Mesenteric fat pad (tissue), 1 donor: Measurements from ENCODE around the gene DRC3. TPM values are rescaled to one million over a fixed set of nuclear protein-coding genes. Genes with fewer than 3 reads are reported as not detected.
"Not testable (repeated sequence)": the region's sequence is repeated elsewhere in the genome, so short reads cannot be mapped to it uniquely, and the experiment has no call there.

Experiments
- DNase-seq: peaks from one replicate; pipeline ENCODE4 v3.0.0-alpha.2; 2020; ENCODE audit warnings: low spot score
- total RNA-seq: library from RNA; stranded (reverse); fragmentation: NEBNext Ultra II Directional; extraction: Animal tissue kit (Norgen Biotek cat#: 25700); gene quantifications from one replicate; pipeline ENCODE4 v1.2.1, GENCODE V29; 2021
- donor health status: DM: yes; HTN: yes; CAD: no.

Gene DRC3
- total RNA-seq, 1 donor from 2014 or later: 0.32 TPM

- no peak for DNase-seq
Measured at GRCh38 chr17:17940441-17940911, 32.2 kb upstream of the DRC3 start.

DNA sequence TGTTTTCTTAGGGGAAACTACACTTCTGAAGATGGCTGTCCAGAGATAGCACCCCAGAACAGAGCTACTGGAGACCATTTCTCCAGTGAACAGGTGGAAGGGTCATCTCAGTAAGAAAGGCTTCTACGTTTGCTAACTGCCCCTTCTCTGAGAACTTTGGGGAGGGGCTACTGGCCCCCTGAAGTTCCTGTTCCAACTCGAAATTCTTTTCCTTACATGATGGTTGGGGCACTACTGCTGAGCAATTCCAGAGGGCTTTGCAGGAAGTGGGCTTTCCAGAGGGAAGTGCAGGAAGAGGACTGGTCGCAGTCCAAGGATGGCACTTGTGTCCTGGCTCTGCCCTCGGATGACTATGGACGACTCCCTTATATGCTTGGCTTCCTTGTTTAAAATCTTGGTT lies 31.6 kb upstream of the DRC3 start:
- no peak for DNase-seq

DNA sequence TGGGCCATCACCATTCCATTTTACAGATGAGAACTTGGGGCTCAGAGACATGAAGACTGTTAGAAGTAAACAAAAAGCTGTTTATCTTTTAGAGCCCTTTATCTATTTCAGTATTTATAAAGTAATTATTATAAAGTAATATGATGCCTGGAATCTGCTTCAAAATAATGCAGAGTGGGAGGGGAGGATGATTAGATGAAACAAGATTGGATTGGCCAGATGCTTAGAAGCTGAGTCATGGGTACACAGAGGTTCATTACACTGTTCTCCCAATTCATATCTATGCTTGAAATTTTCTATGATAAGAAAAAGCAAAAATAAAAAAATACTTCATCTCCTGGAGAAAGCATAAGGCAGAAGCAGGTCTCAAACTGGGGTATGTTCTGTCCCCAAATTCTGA lies 29.8 kb upstream of the DRC3 start:
- no peak for DNase-seq

DNA sequence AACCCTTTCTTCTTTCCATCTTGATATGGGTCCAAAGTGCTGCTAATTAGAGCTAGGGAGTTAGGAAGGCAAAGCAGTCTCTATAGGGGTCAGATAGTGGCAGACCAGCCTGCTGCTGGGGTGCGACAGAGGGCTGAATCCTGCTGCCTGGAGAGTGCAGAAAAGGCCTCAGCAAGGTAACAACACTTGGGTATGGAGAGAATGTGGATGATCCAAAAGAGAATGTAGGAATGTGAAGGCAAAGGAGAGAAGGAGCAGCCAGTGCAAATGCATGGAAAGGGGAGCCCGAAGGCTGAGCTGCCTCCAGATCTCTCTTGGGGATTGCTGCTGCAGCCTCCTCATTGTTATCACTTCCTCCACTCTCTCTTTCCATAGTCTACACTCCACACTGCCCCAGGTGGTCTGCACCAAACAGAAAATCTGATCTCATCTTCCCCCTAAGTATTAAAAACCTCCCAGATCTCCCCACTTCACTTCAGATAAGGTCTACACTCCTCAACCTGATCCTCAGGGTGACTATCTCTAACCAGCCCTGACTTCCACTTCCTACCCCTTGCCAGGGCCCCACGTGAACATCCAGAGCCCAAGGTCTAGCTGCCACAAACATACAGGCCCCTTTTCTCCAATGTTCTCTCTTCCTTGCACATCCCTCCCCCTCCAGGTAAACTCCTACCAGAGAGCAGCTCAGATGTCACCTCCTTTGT lies 29.2 kb upstream of the DRC3 start:
- no peak for DNase-seq

GRCh38 chr17:17944242-17944641 lies 28.4 kb upstream of the DRC3 start:
- DNase-seq: no peak

GRCh38 chr17:17944743-17945142 lies 27.9 kb upstream of the DRC3 start:
- no peak for DNase-seq

DNA sequence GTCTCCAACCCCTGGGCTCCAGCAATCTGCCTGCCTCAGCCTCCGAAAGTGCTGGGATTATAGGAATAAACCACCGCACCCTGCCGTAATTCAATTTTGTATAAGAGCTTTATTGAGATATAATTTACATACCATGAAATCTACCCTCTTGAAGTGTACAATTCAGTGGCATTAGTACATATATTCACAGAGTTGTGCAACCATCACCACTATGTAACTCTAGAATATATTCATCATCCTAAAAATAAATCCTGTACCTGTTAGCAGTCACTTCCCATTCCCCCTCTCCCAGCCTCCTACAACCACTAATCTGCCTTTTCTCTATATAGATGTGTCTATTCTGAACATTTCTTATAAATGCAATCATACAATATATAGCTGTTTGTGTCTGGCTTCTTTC lies 26.6 kb upstream of the DRC3 start:
- DNase-seq: no peak

- no peak for DNase-seq
Measured at GRCh38 chr17:17947309-17947708, 25.4 kb upstream of the DRC3 start.

DNA sequence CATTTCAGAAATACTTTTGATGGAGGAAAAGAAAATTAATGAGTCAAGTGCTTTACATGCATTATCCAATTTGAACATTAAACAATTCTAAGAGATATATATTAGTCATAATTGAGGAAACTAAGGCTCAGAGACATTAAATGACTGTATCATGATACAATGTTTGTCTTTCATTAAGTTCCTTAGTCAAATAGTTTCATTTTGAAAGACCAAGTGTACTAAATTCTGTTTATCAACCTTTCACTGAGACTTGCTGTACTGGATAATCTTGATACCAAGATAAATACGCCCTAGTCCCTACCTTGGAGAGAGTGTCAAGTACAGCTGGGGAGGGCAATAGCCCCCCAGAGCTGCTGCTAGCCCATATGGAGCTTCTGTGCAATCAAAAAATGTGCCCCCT lies 24.7 kb upstream of the DRC3 start:
- DNase-seq: no peak

GRCh38 chr17:17950347-17950746 lies 22.3 kb upstream of the DRC3 start:
- no peak for DNase-seq

DNA sequence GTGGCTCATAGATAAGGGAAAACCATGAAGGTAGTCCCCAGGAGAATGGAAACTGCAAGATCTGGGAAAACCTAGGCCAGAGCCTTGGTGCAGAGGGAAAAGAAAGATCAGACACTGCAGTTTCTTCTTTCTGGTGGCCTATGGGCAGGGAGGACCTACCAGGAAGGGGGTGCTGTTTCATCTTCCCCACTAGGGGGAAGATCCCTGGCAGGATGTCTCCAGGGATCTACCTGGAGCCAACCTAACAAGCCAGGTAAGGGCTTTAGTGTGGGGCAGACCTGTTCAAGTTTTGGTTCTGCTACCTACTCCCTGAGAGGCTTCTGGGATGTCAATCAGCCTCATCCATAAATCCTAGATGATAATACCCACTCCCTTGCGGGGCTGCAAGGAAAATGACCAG lies 21.9 kb upstream of the DRC3 start:
- no peak for DNase-seq

- DNase-seq: no peak
Measured at GRCh38 chr17:17951524-17951923, 21.1 kb upstream of the DRC3 start.

GRCh38 chr17:17952691-17953090 lies 20.0 kb upstream of the DRC3 start:
- DNase-seq: no peak

DNA sequence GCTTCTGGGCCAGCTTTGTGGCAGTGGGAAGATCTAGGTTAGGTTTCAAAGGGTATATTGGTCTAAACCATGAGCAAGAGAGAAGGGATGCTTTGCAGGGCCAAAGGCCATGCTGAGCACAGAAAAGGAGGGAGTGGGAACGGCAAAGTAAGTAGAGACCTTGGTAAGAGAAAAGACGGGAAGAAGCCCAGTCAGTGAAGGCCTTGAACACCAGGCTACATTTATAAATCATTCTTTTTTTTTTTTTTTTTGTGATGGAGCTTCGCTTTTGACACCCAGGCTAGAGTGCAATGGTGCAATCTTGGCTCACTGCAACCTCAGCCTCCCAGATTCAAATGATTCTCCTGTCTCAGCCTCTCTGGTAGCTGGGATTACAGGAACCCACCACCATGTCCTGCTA lies 18.6 kb upstream of the DRC3 start:
- no peak for DNase-seq

GRCh38 chr17:17955790-17956341 lies 16.8 kb upstream of the DRC3 start:
- DNase-seq: not testable (repeated sequence)

- no peak for DNase-seq
Measured at GRCh38 chr17:17957584-17957916, 15.1 kb upstream of the DRC3 start.

DNA sequence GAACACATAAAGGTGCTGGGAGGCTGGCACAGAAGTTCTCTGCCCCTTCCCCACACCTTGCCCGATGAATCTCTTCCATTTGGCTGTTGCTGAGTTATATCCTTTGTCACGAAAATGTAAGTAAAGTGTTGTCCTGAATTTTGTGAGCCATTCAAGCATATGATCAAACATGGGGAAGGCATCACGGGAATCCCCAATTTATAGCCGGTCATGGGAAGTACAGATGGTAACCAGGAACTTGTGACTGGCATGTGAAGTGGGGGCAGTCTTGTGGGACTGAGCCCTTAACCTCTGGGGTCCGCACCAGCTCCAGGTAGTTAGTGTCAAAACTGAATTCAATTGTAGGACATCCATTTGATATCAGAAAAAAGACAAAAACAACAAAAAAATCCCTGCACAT lies 13.7 kb upstream of the DRC3 start:
- peak; percentile 37 for DNase-seq

DNA sequence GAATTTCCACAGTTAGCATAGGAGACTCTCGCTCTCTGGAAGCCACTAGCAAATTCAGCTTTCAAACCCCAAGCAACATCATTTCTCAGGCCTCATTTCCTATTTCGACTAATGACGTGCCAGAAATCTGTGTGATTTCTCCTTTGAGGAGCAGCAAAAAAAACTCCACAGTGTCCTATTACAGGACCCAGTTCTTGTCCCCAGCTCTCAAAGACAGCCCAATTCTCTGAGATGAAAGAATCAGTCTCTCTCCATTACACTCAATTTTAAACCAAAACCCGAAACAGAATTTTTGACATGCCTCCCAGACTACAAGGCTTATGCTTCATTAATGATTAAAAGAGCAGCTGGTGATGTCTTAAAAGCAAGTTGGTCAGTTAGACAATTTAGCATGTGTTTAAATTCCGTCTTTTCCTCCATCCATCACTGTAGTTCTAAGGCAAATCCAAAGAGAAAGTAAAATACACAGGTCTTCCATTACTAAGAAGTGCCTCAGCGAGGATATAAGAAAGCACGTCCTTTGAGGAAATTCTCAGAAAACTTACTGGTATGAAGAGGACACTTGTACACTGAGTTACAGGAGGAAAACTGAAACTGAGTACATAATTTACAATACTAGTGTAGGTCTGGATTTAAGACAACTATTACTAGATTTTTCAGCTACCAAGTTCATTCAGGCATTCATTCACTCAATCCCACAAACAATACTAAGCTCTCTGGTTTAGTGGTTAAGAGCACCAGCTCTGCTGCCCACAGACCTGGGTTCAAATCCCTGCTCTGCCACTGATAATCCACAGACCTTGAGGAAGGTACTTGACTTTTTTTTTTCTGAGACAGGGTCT lies 12.9 kb upstream of the DRC3 start:
- DNase-seq: no peak

- DNase-seq: no peak
Measured at GRCh38 chr17:17960500-17961030, 12.1 kb upstream of the DRC3 start.

GRCh38 chr17:17963066-17963465 lies 9.6 kb upstream of the DRC3 start:
- peak; percentile 8 for DNase-seq

GRCh38 chr17:17963694-17964436 lies 8.8 kb upstream of the DRC3 start:
- no peak for DNase-seq

DNA sequence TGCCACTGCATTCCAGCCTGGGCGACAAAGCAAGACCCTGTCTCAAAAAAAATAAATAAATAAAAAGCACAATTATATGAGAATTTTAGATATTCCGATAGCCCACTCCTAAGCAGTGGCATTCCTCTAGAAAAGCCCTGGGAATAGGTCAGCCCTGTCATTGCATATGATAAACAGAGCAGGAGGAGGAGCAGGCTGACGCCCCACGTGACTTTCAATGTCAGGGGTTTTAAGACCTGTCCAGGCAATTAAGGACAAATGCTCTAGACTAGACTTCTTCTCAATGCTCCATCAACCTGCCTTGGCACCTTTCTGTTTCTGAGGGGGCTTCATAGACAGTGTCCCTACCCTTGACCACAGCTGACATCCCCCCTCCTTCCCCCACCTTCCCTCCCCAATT lies 8.0 kb upstream of the DRC3 start:
- peak; percentile 37 for DNase-seq
